Right lobe of liver (tissue), 4 donors: ENCODE data around the gene P2RX7.

ENCODE experiments used
- CTCF ChIP-seq, 4 donors: fragments of 200-600 bp in 3 of 4; fragments of 450-650 bp in 1 of 4; IDR thresholded peaks; one replicate each; pipeline versions ENCODE4 v1.5.1 to v1.8.0; 2016 to 2022; ENCODE audit warnings: antibody characterized with exemption in 4 of 4, mild to moderate bottlenecking in 2 of 4
- POLR2A ChIP-seq: fragments of 450-650 bp; IDR thresholded peaks from one replicate; pipeline ENCODE4 v1.6.1; 2017; ENCODE audit warnings: antibody characterized with exemption, mild to moderate bottlenecking
- donor health status: DM: no; HTN: no; CAD: no.
- donor health status: DM: no; HTN: no; CAD: no.
- donor health status: DM: no; HTN: yes; CAD: no.

- TF ChIP-seq CTCF (IDR thresholded peaks at IDR 0.05) (no peak), POLR2A (no peak)
Observed at GRCh38 chr12:121117226-121117777, 15.4 kb upstream of the P2RX7 start.
